K562 (cell line): ENCODE measurements around the gene NABP2. TPM values are rescaled to one million over a fixed set of nuclear protein-coding genes. Genes with fewer than 3 reads are reported as not detected.

Source experiments
- BACH1 ChIP-seq: fragments of 200-800 bp; sonication (Bioruptor generic); IDR thresholded peaks from 2 replicates; pipeline ENCODE4 v1.6.1; 2016; ENCODE audit warnings: missing genetic modification characterization, missing compliant biosample characterization
- BMI1 ChIP-seq: fragments of 150-350 bp; IDR thresholded peaks from 2 replicates; pipeline ENCODE4 v1.6.1; 2014; ENCODE audit warnings: low read length
- FOSL1 ChIP-seq: fragments of 200-800 bp; sonication (Bioruptor generic); conservative IDR thresholded peaks from 2 replicates; pipeline ENCODE4 v1.6.1; 2016; ENCODE audit warnings: missing genetic modification characterization, missing compliant biosample characterization
- FOXJ2 ChIP-seq: fragments of 200-800 bp; sonication (Bioruptor generic); IDR thresholded peaks from 2 replicates; pipeline ENCODE4 v1.6.1; 2016; ENCODE audit warnings: missing genetic modification characterization, missing compliant biosample characterization
- ILK ChIP-seq: fragments of 450-650 bp; IDR thresholded peaks from 2 replicates; pipeline ENCODE4 v1.6.1; 2016; ENCODE audit warnings: missing genetic modification characterization, low read depth, mild to moderate bottlenecking, missing compliant biosample characterization, moderate library complexity, borderline replicate concordance
- KAT8 ChIP-seq: fragments of 450-650 bp; IDR thresholded peaks from 2 replicates; pipeline ENCODE4 v1.6.1; 2016; ENCODE audit warnings: low read depth, mild to moderate bottlenecking
- MAZ ChIP-seq, 2 experiments: fragments of 450-650 bp in 1 of 2; sonication (generic) in 1 of 2; formaldehyde crosslinking; IDR thresholded peaks in 1 of 2; conservative IDR thresholded peaks in 1 of 2; 2 replicates each; pipeline versions ENCODE4 v1.4.0 to v1.5.0; 2020; ENCODE audit warnings: mild to moderate bottlenecking in 1 of 2, missing genetic modification reagents in 1 of 2
- SIN3B ChIP-seq: fragments of 450-650 bp; IDR thresholded peaks from 2 replicates; pipeline ENCODE4 v1.6.1; 2017; ENCODE audit warnings: low read depth, mild to moderate bottlenecking, moderate library complexity
- SP1 ChIP-seq: sonication (generic); formaldehyde crosslinking; IDR thresholded peaks from 2 replicates; pipeline ENCODE4 v1.8.1; 2022; ENCODE audit warnings: mild to moderate bottlenecking, missing genetic modification reagents
- ZNF764 ChIP-seq: fragments of 250-450 bp; sonication (Bioruptor Pico); IDR thresholded peaks from 2 replicates; pipeline ENCODE4 v1.4.0; 2020; ENCODE audit warnings: low read depth, mild to moderate bottlenecking, moderate library complexity
- ZSCAN32 ChIP-seq: fragments of 450-650 bp; formaldehyde crosslinking; IDR thresholded peaks from 2 replicates; pipeline ENCODE4 v1.4.0; 2020; ENCODE audit warnings: mild to moderate bottlenecking, moderate library complexity
- polyA plus RNA-seq, 8 experiments: library from polyadenylated mRNA; depleted of rRNA in 4 of 8; stranded (reverse) in 5 of 8; unstranded in 3 of 8; fragments of >200 nt; fragmentation: Nextera tagmentation in 2 of 8; fragmentation: Illumina TruSeq in 1 of 8; extraction: Ambion mirVana in 2 of 8; extraction: Trizol in 1 of 8; gene quantifications; 2 replicates each; pipeline versions ENCODE4 v1.2.1 to v1.2.3, GENCODE V29; 2011 to 2014; ENCODE audit warnings: inconsistent platforms in 1 of 8, missing spikeins in 1 of 8
- total RNA-seq, 7 experiments: library from RNA; depleted of rRNA in 6 of 7; stranded (reverse); fragments of >200 nt in 6 of 7; fragmentation: Illumina TruSeq in 2 of 7; extraction: Trizol in 2 of 7; gene quantifications; 2 replicates each; pipeline versions ENCODE4 v1.2.1 to v1.2.3, GENCODE V29; 2011 to 2021; ENCODE audit warnings: low replicate concordance in 1 of 7
- TF ChIP-seq, protein P1 (sequence below): IDR thresholded peaks from 3 replicates; pipeline ENCODE4 v1.6.1; 2011; ENCODE audit warnings: borderline replicate concordance, mild to moderate bottlenecking; ENCODE audit not compliant: insufficient read length, insufficient read depth
- TF ChIP-seq, protein P2 (sequence below): fragments of 450-650 bp; IDR thresholded peaks from 2 replicates; pipeline ENCODE4 v1.6.1; 2018; ENCODE audit not compliant: partially characterized antibody
- TF ChIP-seq, protein P3 (sequence below): sonication (generic); formaldehyde crosslinking; IDR thresholded peaks from 2 replicates; pipeline ENCODE4 v1.8.0; 2022; ENCODE audit warnings: missing genetic modification reagents, mild to moderate bottlenecking, moderate library complexity, borderline replicate concordance
- TF ChIP-seq, protein P4 (sequence below): sonication (generic); formaldehyde crosslinking; IDR thresholded peaks from 2 replicates; pipeline ENCODE4 v1.8.1; 2023; ENCODE audit warnings: mild to moderate bottlenecking, missing genetic modification reagents
- TF ChIP-seq, protein P5 (sequence below): fragments of 200-800 bp; sonication (Bioruptor generic); IDR thresholded peaks from 2 replicates; pipeline ENCODE4 v1.6.1; 2017; ENCODE audit warnings: missing genetic modification characterization, missing compliant biosample characterization
- TF ChIP-seq, protein P6 (sequence below): fragments of 450-650 bp; conservative IDR thresholded peaks from 2 replicates; pipeline ENCODE4 v1.6.1; 2016; ENCODE audit warnings: missing genetic modification characterization, low read depth, mild to moderate bottlenecking, missing compliant biosample characterization, moderate library complexity

Gene NABP2
- total and polyA plus RNA-seq, 9 of the 15 experiments (the other 6 are each of a cell fraction or from before 2014, with no cell fraction given): 11.3 to 60.6 (median 43.5) TPM

DNA sequence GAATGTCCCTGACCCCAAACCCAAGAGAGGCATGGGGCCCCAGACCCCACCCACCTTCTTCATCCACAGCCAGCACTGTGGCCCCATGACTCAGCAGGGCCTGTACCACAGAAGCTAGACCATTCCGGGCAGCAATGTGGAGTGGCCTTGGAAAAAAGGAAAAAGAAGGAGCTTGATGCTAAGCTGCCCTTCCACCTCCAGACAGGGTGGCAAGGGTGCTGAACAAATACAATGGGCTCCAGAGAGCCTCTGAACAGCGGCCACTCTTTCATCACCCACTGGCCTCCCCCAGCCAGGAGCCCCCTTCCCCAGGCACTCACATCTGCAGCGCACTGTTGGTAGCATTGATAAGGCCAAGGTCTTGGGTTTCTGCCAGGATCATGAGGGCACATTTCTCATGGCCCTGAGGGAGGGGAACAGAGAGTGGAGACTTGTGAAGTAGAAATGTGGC is 19.6 kb downstream of the NABP2 start (continued):
- TF ChIP-seq, protein P1, sequence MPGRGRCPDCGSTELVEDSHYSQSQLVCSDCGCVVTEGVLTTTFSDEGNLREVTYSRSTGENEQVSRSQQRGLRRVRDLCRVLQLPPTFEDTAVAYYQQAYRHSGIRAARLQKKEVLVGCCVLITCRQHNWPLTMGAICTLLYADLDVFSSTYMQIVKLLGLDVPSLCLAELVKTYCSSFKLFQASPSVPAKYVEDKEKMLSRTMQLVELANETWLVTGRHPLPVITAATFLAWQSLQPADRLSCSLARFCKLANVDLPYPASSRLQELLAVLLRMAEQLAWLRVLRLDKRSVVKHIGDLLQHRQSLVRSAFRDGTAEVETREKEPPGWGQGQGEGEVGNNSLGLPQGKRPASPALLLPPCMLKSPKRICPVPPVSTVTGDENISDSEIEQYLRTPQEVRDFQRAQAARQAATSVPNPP: no peak
- TF ChIP-seq FOSL1 (tag) (peak; percentile 58; the same call in 1 of the 2 replicates), ZSCAN32 (CRISPR knock-in tag) (no peak), SIN3B (no peak), MAZ (CRISPR knock-in tag; conservative IDR thresholded peaks at IDR 0.05 in 1 of 2, IDR thresholded peaks at IDR 0.05 in 1 of 2) (peak in 1 of 2 experiments; percentile 31; a peak in 1 of 4 replicates), BMI1 (no peak), ILK (tag) (no peak), BACH1 (tag) (no peak), FOXJ2 (tag) (no peak), ZNF764 (CRISPR knock-in tag) (no peak), KAT8 (no peak), SP1 (CRISPR knock-in tag) (no peak)
- TF ChIP-seq, protein P2, sequence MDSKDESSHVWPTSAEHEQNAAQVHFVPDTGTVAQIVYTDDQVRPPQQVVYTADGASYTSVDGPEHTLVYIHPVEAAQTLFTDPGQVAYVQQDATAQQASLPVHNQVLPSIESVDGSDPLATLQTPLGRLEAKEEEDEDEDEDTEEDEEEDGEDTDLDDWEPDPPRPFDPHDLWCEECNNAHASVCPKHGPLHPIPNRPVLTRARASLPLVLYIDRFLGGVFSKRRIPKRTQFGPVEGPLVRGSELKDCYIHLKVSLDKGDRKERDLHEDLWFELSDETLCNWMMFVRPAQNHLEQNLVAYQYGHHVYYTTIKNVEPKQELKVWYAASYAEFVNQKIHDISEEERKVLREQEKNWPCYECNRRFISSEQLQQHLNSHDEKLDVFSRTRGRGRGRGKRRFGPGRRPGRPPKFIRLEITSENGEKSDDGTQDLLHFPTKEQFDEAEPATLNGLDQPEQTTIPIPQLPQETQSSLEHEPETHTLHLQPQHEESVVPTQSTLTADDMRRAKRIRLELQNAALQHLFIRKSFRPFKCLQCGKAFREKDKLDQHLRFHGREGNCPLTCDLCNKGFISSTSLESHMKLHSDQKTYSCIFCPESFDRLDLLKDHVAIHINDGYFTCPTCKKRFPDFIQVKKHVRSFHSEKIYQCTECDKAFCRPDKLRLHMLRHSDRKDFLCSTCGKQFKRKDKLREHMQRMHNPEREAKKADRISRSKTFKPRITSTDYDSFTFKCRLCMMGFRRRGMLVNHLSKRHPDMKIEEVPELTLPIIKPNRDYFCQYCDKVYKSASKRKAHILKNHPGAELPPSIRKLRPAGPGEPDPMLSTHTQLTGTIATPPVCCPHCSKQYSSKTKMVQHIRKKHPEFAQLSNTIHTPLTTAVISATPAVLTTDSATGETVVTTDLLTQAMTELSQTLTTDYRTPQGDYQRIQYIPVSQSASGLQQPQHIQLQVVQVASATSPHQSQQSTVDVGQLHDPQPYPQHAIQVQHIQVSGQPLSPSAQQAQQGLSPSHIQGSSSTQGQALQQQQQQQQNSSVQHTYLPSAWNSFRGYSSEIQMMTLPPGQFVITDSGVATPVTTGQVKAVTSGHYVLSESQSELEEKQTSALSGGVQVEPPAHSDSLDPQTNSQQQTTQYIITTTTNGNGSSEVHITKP: peak; percentile 87
- TF ChIP-seq, protein P3, sequence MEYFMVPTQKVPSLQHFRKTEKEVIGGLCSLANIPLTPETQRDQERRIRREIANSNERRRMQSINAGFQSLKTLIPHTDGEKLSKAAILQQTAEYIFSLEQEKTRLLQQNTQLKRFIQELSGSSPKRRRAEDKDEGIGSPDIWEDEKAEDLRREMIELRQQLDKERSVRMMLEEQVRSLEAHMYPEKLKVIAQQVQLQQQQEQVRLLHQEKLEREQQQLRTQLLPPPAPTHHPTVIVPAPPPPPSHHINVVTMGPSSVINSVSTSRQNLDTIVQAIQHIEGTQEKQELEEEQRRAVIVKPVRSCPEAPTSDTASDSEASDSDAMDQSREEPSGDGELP (CRISPR knock-in tag): peak; percentile 34; the same call in 1 of the 2 replicates
- TF ChIP-seq, protein P4, sequence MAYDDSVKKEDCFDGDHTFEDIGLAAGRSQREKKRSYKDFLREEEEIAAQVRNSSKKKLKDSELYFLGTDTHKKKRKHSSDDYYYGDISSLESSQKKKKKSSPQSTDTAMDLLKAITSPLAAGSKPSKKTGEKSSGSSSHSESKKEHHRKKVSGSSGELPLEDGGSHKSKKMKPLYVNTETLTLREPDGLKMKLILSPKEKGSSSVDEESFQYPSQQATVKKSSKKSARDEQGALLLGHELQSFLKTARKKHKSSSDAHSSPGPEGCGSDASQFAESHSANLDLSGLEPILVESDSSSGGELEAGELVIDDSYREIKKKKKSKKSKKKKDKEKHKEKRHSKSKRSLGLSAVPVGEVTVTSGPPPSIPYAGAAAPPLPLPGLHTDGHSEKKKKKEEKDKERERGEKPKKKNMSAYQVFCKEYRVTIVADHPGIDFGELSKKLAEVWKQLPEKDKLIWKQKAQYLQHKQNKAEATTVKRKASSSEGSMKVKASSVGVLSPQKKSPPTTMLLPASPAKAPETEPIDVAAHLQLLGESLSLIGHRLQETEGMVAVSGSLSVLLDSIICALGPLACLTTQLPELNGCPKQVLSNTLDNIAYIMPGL (CRISPR knock-in tag): no peak
- TF ChIP-seq, protein P5, sequence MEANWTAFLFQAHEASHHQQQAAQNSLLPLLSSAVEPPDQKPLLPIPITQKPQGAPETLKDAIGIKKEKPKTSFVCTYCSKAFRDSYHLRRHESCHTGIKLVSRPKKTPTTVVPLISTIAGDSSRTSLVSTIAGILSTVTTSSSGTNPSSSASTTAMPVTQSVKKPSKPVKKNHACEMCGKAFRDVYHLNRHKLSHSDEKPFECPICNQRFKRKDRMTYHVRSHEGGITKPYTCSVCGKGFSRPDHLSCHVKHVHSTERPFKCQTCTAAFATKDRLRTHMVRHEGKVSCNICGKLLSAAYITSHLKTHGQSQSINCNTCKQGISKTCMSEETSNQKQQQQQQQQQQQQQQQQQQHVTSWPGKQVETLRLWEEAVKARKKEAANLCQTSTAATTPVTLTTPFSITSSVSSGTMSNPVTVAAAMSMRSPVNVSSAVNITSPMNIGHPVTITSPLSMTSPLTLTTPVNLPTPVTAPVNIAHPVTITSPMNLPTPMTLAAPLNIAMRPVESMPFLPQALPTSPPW (CRISPR knock-in tag): peak; percentile 58
- TF ChIP-seq, protein P6, sequence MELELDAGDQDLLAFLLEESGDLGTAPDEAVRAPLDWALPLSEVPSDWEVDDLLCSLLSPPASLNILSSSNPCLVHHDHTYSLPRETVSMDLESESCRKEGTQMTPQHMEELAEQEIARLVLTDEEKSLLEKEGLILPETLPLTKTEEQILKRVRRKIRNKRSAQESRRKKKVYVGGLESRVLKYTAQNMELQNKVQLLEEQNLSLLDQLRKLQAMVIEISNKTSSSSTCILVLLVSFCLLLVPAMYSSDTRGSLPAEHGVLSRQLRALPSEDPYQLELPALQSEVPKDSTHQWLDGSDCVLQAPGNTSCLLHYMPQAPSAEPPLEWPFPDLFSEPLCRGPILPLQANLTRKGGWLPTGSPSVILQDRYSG (tag): peak; percentile 67; the same call in 1 of the 2 replicates
